GOT3 (cell line): ENCODE measurements around the gene TMSB4X.

Experiments
- DNase-seq: peaks from one replicate; lab custom pipeline; 2025; ENCODE audit warnings: mixed read lengths; lab: John Stamatoyannopoulos, UW

The TMSB4X gene

DNA sequence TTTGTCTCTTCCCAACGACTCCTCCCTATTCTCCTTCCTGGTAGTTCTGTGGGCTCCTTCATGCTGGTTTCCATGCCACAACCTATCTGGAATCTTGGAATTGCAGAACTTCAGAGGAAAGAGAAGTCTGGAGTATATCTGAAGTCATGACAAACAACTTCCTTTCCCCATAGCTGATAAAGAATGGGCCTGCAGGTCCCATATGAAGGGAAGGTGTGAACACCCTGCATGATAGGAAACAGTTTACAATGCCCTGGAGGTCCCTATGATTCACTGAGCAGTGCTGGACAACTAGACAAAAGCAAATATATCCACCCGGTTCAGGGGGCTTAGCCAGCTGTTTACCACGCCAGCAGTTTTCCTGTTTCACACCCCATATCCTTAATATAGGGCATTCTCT lies 50.1 kb downstream of the TMSB4X start:
- DNase-seq: no peak
